HG02642 (cell line): ENCODE measurements around the gene PIGT.
A peak's percentile ranks its signal among the peaks of the same experiment; 100 is the strongest.

Source experiments
- ATAC-seq: cut with Tn5 transposase; IDR thresholded peaks from one replicate; pipeline ENCODE4 v1.9.1; 2021; ENCODE audit warnings: mild to moderate bottlenecking; ENCODE audit not compliant: unreplicated experiment, poor library complexity

Gene PIGT

GRCh38 chr20:45415822-45416637 is at the start of gene PIGT:
Gene PIGT (plus strand): TSS chr20:45416141. CDS start chr20:45416157, 16 bp downstream.
- ATAC-seq: peak; percentile 84

- ATAC-seq: no peak
Observed at GRCh38 chr20:45366192-45366591, 49.7 kb upstream of the PIGT start.

- no peak for ATAC-seq
Observed at GRCh38 chr20:45366631-45367030, 49.3 kb upstream of the PIGT start.

DNA sequence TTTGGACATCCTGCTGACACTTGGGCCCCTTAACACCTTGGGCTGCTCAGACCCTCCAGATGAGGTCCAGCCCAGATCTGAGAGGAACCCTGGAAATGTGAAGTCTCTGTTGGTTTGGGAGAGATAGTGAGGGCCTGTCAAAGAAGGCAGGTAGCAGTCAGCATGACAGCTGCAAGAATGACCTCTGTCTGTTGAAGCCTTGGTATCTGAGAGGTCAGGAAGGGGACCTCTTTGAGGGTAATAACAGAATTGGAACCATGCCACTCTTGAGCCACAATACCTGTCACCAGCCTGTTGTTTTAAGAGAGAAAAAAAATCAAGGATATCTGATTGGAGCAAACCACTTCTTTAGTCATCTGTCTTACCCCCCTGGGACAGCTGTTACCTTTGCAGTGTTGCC is 48.8 kb upstream of the PIGT start:
- ATAC-seq: no peak

DNA sequence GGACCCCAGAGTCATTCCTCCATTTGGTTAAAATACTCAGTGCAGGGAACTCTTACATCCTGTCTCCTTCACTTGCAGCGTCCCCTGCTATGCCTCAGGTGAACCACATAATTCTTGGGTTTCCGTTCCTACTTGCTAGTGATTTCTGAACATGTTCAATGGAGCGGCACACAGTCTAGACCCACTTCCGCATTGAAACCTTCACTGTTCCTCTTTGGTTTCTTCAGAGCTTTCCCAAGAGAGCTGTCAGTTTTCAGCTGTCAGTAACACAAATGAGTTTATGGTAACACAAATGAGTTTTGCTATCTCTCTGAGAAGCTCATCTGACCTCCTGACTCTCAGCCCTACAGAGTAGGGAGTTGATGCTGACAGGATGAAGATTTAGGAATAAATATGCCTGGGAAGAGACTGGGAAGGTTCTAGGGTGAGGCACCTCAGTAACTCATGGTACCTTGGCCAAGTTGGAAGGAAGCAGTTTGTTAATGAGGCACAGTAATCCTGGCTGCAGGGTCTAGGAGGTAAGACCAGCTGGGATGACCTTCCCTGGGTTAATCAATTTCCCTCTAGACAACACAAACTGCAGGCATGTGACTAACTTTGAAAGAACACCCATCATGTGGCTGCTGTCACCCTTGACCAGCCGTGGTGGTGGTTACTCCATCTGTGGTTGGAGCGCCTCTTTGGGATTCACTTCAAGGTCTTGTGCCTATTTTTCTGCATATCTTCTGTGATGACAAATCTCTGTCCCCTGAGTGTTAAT is 47.5 kb upstream of the PIGT start:
- peak; percentile 74 for ATAC-seq

DNA sequence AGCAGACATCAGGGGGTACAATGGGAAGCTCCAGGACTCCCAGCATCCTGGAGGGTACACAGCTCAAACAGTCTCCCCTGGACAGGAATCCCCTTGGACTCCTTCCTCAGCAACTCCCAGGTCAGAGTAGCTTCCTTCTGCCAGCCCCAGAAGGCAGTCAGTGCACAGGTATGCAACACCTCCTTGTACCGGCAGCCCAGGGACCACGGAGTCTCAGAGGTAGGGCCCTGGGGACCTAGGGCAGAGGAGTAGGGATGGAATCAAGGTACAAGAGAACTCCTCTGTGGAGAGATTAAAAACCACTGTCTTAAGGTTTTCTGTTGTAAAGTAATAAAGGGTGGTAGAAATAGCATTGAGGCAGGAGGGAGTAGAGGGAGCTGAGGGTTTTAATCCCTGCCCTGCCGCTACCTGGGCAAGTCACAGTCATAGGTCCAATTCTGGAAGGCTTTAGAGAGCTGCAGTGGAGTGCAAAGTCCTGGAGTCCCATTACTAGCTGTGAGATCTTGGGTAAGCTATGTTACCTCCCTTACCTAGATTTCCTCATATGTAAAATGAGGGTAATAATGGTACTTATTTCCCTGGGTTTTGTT is 45.3 kb upstream of the PIGT start:
- no peak for ATAC-seq

- ATAC-seq: no peak
Observed at GRCh38 chr20:45372241-45372640, 43.7 kb upstream of the PIGT start.

GRCh38 chr20:45372646-45373352 is 43.1 kb upstream of the PIGT start:
- no peak for ATAC-seq

DNA sequence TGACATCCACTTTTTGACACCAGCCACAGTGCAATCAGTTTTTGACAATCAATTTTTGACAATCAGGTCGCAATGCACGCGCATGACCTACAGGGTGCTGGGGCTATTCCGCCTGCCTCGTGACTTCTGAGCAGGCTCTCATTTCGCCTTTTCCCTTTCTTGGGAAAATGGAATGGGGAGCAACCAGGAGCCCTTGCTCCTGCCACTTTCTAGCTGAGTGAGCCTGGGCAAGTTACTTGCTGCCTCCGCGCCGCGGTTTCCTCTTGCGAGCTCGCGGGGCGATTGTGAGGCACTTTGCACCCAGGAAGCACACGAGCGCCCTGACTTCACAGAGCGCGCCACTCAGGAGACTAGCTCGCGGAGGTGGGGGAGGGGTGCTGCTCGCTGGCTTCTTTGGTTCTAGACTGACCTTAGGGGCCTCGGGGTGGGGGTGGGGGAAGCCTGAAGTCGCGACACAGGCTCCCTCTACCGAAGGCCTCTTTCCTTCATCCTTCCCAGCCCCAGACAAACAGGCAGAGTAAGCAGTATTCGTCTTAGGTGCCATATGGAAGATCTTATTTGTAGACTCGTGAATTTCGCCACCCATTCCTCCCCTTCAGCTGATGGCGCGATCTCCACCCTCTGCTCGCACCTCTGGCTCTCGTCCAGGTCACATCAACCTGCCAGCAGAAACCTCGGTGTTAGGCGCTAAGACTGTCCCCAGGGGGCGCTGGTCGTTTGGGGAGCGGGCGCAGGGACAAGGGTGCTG is 42.4 kb upstream of the PIGT start:
- peak; percentile 82 for ATAC-seq

DNA sequence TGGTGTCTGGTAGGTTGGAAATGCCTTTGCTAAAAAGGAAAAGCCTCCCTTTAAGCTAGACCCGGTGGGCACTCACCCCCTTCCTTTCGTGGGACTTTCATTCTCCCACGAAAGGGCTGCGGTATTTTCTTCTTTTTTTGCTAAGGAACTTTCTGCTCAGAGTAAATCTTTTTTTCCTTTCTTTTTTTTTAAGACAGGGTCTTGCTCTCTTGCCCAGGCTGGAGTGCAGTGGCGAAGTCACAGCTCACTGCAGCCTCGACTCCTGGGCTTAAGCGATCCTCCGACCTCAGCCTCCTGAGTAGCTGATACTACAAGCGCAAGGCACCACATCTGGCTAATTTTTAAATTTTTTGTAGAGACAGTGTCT is 41.9 kb upstream of the PIGT start:
- no peak for ATAC-seq

DNA sequence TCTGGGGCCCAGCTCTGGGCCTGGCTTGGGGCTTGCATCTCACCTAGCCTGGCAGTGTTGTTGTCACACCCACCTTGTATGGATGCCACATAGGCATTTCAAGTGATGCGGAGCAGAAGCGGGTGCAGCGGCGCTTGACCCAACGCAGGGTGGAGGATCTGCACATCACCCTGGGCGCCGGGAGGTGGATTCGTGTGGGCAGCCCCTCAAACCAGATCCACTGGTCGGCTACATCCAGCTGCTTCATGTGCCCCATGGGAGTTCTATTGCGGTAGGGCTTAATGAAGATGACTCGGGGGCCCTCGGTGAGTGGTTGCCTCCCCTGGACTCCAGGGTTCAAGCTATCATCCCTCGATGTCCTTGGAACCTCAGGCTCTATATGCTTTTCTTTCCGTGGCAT is 41.0 kb upstream of the PIGT start:
- ATAC-seq: no peak

DNA sequence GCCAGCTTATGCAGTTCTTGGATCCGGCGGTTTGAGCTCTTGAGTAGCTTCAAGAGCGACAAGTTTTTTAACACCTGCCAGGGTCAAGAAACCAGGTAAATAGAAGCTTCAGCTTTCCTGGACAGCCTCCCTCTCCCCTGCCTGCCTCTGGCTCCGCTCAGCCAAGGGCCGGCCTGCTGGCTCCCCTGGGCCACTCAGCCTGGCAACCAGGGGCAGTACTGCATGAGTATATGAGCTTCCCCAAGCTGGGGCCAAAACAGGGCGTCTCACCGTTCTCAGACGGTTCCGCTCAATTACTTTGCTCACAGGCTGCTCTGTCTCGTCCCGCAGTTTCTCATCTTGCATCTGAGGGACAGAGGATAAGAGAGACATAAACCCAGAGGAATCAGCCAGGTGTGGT is 38.7 kb upstream of the PIGT start:
- ATAC-seq: no peak

- no peak for ATAC-seq
Observed at GRCh38 chr20:45378191-45378590, 37.8 kb upstream of the PIGT start, which contains the start of gene TP53TG5. Gene TP53TG5 (minus strand): TSS chr20:45378325. CDS start chr20:45378236, 89 bp downstream.

GRCh38 chr20:45387274-45387673 is 28.7 kb upstream of the PIGT start:
- no peak for ATAC-seq

- ATAC-seq: no peak
Observed at GRCh38 chr20:45390931-45391330, 25.0 kb upstream of the PIGT start.

- no peak for ATAC-seq
Observed at GRCh38 chr20:45391559-45391958, 24.4 kb upstream of the PIGT start.

GRCh38 chr20:45392733-45393132 is 23.2 kb upstream of the PIGT start:
- ATAC-seq: no peak

GRCh38 chr20:45394221-45395113 is 21.5 kb upstream of the PIGT start:
- no peak for ATAC-seq

GRCh38 chr20:45395114-45395415 is 20.9 kb upstream of the PIGT start:
- no peak for ATAC-seq
